Smooth muscle cell (in vitro differentiated cells): ENCODE results near the gene OR14A2. TPM values are rescaled to one million over a fixed set of nuclear protein-coding genes. Genes with fewer than 3 reads are reported as not detected.

Experiments used
- polyA plus RNA-seq: library from polyadenylated mRNA; unstranded; fragments of >200 nt; fragmentation: Nextera tagmentation; extraction: Ambion mirVana; gene quantifications from 2 replicates; pipeline ENCODE4 v1.2.1, GENCODE V29; 2016
- total RNA-seq: library from RNA; depleted of rRNA; stranded (reverse); fragments of >200 nt; gene quantifications from 2 replicates; pipeline ENCODE4 v1.2.3, GENCODE V29; 2014

The OR14A2 gene
- total and polyA plus RNA-seq, 2 experiments from 2014 or later = not detected

Other genes with a start within 250 kb of the OR14A2 start
- not detected in 2 replicates for gene OR2C3, start 211.7 kb downstream of the OR14A2 start, total RNA-seq
- not detected in 2 replicates for gene OR2C3, start 211.7 kb downstream of the OR14A2 start, polyA plus RNA-seq
- gene GCSAML, start 199.0 kb downstream of the OR14A2 start, total RNA-seq = not detected in 2 replicates
- gene GCSAML, start 199.0 kb downstream of the OR14A2 start, polyA plus RNA-seq = not detected in 2 replicates
- not detected in 2 replicates for gene OR2G2, start 159.8 kb downstream of the OR14A2 start, total RNA-seq
- not detected in 2 replicates for gene OR2G2, start 159.8 kb downstream of the OR14A2 start, polyA plus RNA-seq
- gene OR2G3, start 142.6 kb downstream of the OR14A2 start, total RNA-seq = not detected in 2 replicates
- gene OR2G3, start 142.6 kb downstream of the OR14A2 start, polyA plus RNA-seq = not detected in 2 replicates
- gene OR13G1, start 68.4 kb downstream of the OR14A2 start, total RNA-seq = not detected in 2 replicates
- not detected in 2 replicates for gene OR13G1, start 68.4 kb downstream of the OR14A2 start, polyA plus RNA-seq
- not detected in 2 replicates for gene OR6F1, start 31.5 kb downstream of the OR14A2 start, total RNA-seq
- not detected in 2 replicates for gene OR6F1, start 31.5 kb downstream of the OR14A2 start, polyA plus RNA-seq
- not detected in 2 replicates for gene OR14K1, start 9.5 kb downstream of the OR14A2 start, total RNA-seq
- not detected in 2 replicates for gene OR14K1, start 9.5 kb downstream of the OR14A2 start, polyA plus RNA-seq
- not detected in 2 replicates for gene OR1C1, start 12.4 kb upstream of the OR14A2 start, total RNA-seq
- gene OR1C1, start 12.4 kb upstream of the OR14A2 start, polyA plus RNA-seq = not detected in 2 replicates
- gene OR14A16, start 76.0 kb upstream of the OR14A2 start, total RNA-seq = not detected in 2 replicates
- gene OR14A16, start 76.0 kb upstream of the OR14A2 start, polyA plus RNA-seq = not detected in 2 replicates
- gene OR11L1, start 93.8 kb upstream of the OR14A2 start, total RNA-seq = not detected in 2 replicates
- not detected in 2 replicates for gene OR11L1, start 93.8 kb upstream of the OR14A2 start, polyA plus RNA-seq
- gene TRIM58, start 109.0 kb upstream of the OR14A2 start, total RNA-seq = not detected in 2 replicates
- 0.37 TPM in 1 of 2 replicates, not detected in the other for gene TRIM58, start 109.0 kb upstream of the OR14A2 start, polyA plus RNA-seq
- gene OR2W3, start 147.4 kb upstream of the OR14A2 start, total RNA-seq = 0.18 TPM in 1 of 2 replicates, not detected in the other
- not detected in 2 replicates for gene OR2W3, start 147.4 kb upstream of the OR14A2 start, polyA plus RNA-seq
- gene OR2T8, start 172.1 kb upstream of the OR14A2 start, total RNA-seq = not detected in 2 replicates
- not detected in 2 replicates for gene OR2T8, start 172.1 kb upstream of the OR14A2 start, polyA plus RNA-seq
- not detected in 2 replicates for gene OR2AJ1, start 176.7 kb upstream of the OR14A2 start, total RNA-seq
- not detected in 2 replicates for gene OR2AJ1, start 176.7 kb upstream of the OR14A2 start, polyA plus RNA-seq
- not detected in 2 replicates for gene OR2L8, start 200.7 kb upstream of the OR14A2 start, total RNA-seq
- gene OR2L8, start 200.7 kb upstream of the OR14A2 start, polyA plus RNA-seq = not detected in 2 replicates
- gene OR2AK2, start 217.1 kb upstream of the OR14A2 start, total RNA-seq = not detected in 2 replicates
- not detected in 2 replicates for gene OR2AK2, start 217.1 kb upstream of the OR14A2 start, polyA plus RNA-seq